Measurements from ENCODE around the gene MIOS.

DNA sequence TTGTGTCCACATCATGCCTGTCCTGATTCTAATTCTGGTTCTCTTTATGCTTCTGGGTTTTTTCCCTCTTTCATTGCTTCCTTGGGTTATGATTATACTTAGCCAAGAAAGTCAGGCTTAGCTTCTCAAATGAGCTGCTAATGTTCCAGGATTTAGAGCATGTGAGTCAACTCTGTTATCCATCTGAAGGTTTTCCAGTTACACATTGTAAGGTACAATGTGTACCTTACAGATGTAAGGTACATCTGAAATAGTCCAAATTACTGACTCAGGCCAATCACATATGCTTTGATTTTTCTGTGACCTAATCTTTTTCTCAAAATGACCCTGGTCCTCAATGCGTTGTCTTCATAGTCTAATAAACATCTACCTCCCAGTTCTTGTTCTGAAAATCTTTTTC, 13.3 kb upstream of the MIOS start:
- no peak for TF ChIP-seq CTCF (conservative IDR thresholded peaks at IDR 0.05; ENCODE audit: low read length)
- TF ChIP-seq EZH2phosphoT487 (IDR thresholded peaks at IDR 0.05; ENCODE audit: borderline replicate concordance), result no peak
